ENCODE results near the gene C2CD3. TPM values are rescaled to one million over a fixed set of nuclear protein-coding genes. Genes with fewer than 3 reads are reported as not detected.
A peak's percentile ranks its signal among the peaks of the same experiment; 100 is the strongest.

C2CD3 gene
- total and polyA plus RNA-seq, 9 of the 15 experiments (the other 6 are each of a cell fraction or from before 2014, with no cell fraction given), result 4.4 to 20.2 (median 15.4) TPM

DNA sequence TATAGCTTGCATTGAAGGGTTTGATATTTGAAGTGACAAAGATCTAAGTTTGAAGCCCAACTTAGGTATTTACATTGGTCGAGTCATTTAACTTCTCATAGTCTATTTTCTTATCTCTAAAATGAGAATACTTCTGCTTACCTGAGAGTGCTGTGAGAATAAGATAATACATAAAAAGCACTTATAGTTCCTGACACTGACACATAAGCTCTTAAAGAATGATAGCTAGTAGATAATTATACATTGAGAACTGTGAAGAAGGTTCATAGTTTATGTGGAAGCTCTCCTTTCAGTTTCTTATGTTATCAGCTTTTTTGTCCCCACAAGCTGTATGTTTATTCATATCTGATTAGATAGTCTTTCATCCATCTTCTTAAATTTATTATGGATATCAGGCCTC lies 5.1 kb upstream of the C2CD3 start (continued):
- no peak for TF ChIP-seq NCOA4 (IDR thresholded peaks at IDR 0.05; ENCODE audit: partially characterized antibody)
- no peak for TF ChIP-seq HCFC1 (IDR thresholded peaks at IDR 0.05; ENCODE audit: low read depth, low read length)
- TF ChIP-seq MEIS2 (IDR thresholded peaks at IDR 0.05; ENCODE audit: partially characterized antibody), result peak; percentile 88
- no peak for TF ChIP-seq SIN3B (IDR thresholded peaks at IDR 0.05; ENCODE audit: low read depth)
- no peak for TF ChIP-seq ZBTB7A (IDR thresholded peaks at IDR 0.05; ENCODE audit: borderline replicate concordance, control insufficient read depth, low read depth, low read length)
- no peak for TF ChIP-seq BMI1 (IDR thresholded peaks at IDR 0.05; ENCODE audit: low read length)
- TF ChIP-seq, protein P1, sequence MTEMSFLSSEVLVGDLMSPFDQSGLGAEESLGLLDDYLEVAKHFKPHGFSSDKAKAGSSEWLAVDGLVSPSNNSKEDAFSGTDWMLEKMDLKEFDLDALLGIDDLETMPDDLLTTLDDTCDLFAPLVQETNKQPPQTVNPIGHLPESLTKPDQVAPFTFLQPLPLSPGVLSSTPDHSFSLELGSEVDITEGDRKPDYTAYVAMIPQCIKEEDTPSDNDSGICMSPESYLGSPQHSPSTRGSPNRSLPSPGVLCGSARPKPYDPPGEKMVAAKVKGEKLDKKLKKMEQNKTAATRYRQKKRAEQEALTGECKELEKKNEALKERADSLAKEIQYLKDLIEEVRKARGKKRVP (CRISPR knock-in tag; IDR thresholded peaks at IDR 0.05), result no peak
- TF ChIP-seq MTA1 (IDR thresholded peaks at IDR 0.05; ENCODE audit: borderline replicate concordance), result no peak; the same call in 1 of the 2 replicates
- TF ChIP-seq KDM1A (IDR thresholded peaks at IDR 0.05), result no peak
- TF ChIP-seq NCOR1 (IDR thresholded peaks at IDR 0.05), result peak; percentile 53; the same call in 1 of the 2 replicates
- TF ChIP-seq SMARCA4 (IDR thresholded peaks at IDR 0.05), result peak; percentile 69
- no peak for TF ChIP-seq EZH2 (IDR thresholded peaks at IDR 0.05; ENCODE audit: borderline replicate concordance, low read depth, low read length)
- TF ChIP-seq SOX6 (IDR thresholded peaks at IDR 0.05), result peak; percentile 79
- TF ChIP-seq ZEB2 (IDR thresholded peaks at IDR 0.05), result peak; percentile 89
- TF ChIP-seq ATF6 (CRISPR knock-in tag; IDR thresholded peaks at IDR 0.05), result no peak
- TF ChIP-seq IRF9 (tag; IDR thresholded peaks at IDR 0.05), result no peak
- no peak; a peak in 1 of 4 replicates for TF ChIP-seq TRIM24 (IDR thresholded peaks at IDR 0.05)
- TF ChIP-seq RHOXF2B (CRISPR knock-in tag; conservative IDR thresholded peaks at IDR 0.05), result no peak
- no peak for TF ChIP-seq TFE3 (CRISPR knock-in tag; IDR thresholded peaks at IDR 0.05)
- TF ChIP-seq PHB (CRISPR knock-in tag; IDR thresholded peaks at IDR 0.05), result no peak
- no peak for TF ChIP-seq NONO (IDR thresholded peaks at IDR 0.05; ENCODE audit: low read depth in 2 of 2, low read length in 1 of 2)
- TF ChIP-seq, protein P2, sequence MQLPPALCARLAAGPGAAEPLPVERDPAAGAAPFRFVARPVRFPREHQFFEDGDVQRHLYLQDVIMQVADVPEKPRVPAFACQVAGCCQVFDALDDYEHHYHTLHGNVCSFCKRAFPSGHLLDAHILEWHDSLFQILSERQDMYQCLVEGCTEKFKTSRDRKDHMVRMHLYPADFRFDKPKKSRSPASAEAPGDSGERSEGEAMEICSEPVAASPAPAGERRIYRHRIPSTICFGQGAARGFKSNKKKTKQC (CRISPR knock-in tag; IDR thresholded peaks at IDR 0.05), result no peak
- no peak for TF ChIP-seq ETV1 (tag; conservative IDR thresholded peaks at IDR 0.05; ENCODE audit: low read depth)
- no peak for TF ChIP-seq HIVEP1 (CRISPR knock-in tag; IDR thresholded peaks at IDR 0.05)
- no peak; the same call in 1 of the 2 replicates for TF ChIP-seq HEY1 (CRISPR knock-in tag; IDR thresholded peaks at IDR 0.05; ENCODE audit: borderline replicate concordance)
- peak; percentile 82 for TF ChIP-seq DPF2 (IDR thresholded peaks at IDR 0.05)
- TF ChIP-seq RBM34 (IDR thresholded peaks at IDR 0.05; ENCODE audit: borderline replicate concordance, insufficient read depth, low read length), result no peak
- TF ChIP-seq COPS2 (conservative IDR thresholded peaks at IDR 0.05), result no peak
